SK-N-SH treated with all-trans-retinoic acid at 6 μM for 48 hours (cell line): ENCODE results near the gene TM4SF20.

Experiments used
- ATAC-seq: fragments of 200-7000 bp; cut with Tn5 transposase; 3 replicates; pipeline ENCODE4 v1.9.1; 2020; ENCODE audit warnings: mild to moderate bottlenecking, moderate library complexity
- ARNTL ChIP-seq: fragments of 450-650 bp; formaldehyde crosslinking; IDR thresholded peaks from 2 replicates; pipeline ENCODE4 v1.5.0; 2020; ENCODE audit warnings: low read depth, mild to moderate bottlenecking, moderate library complexity, borderline replicate concordance
- BACH2 ChIP-seq: fragments of 250-450 bp; sonication (Bioruptor Pico); IDR thresholded peaks from 2 replicates; pipeline ENCODE4 v1.9.0; 2021; ENCODE audit warnings: mild to moderate bottlenecking, borderline replicate concordance
- CSDC2 ChIP-seq: fragments of 250-450 bp; sonication (Bioruptor Pico); IDR thresholded peaks from 2 replicates; pipeline ENCODE4 v1.5.0; 2020; ENCODE audit warnings: mild to moderate bottlenecking, moderate library complexity
- ESRRG ChIP-seq: fragments of 250-450 bp; sonication (Bioruptor Pico); IDR thresholded peaks from 2 replicates; pipeline ENCODE4 v1.6.1; 2021; ENCODE audit warnings: mild to moderate bottlenecking
- GLIS3 ChIP-seq: fragments of 250-450 bp; sonication (Bioruptor Pico); IDR thresholded peaks from 2 replicates; pipeline ENCODE4 v1.5.0; 2020; ENCODE audit warnings: mild to moderate bottlenecking, moderate library complexity
- ISL1 ChIP-seq: fragments of 250-450 bp; sonication (Bioruptor Pico); IDR thresholded peaks from 2 replicates; pipeline ENCODE4 v2.1.2; 2022; ENCODE audit warnings: mild to moderate bottlenecking, moderate library complexity
- OSR1 ChIP-seq: fragments of 250-450 bp; sonication (Bioruptor Pico); IDR thresholded peaks from 2 replicates; pipeline ENCODE4 v1.8.0; 2022; ENCODE audit warnings: moderate library complexity, mild to moderate bottlenecking, inconsistent platforms
- RARB ChIP-seq: fragments of 250-450 bp; sonication (Bioruptor Pico); IDR thresholded peaks from 2 replicates; pipeline ENCODE4 v1.8.0; 2021; ENCODE audit warnings: mild to moderate bottlenecking, moderate library complexity
- SNAI2 ChIP-seq: fragments of 250-450 bp; sonication (Bioruptor Pico); IDR thresholded peaks from 2 replicates; pipeline ENCODE4 v1.5.0; 2020; ENCODE audit warnings: mild to moderate bottlenecking, moderate library complexity
- TCF4 ChIP-seq: fragments of 250-450 bp; sonication (Bioruptor Pico); IDR thresholded peaks from 2 replicates; pipeline ENCODE4 v1.8.0; 2021; ENCODE audit warnings: mild to moderate bottlenecking, moderate library complexity, borderline replicate concordance
- TOX ChIP-seq: fragments of 250-450 bp; sonication (Bioruptor Pico); IDR thresholded peaks from 2 replicates; pipeline ENCODE4 v1.8.0; 2021; ENCODE audit warnings: mild to moderate bottlenecking, moderate library complexity, borderline replicate concordance
- TSHZ2 ChIP-seq: fragments of 250-450 bp; sonication (Bioruptor Pico); IDR thresholded peaks from 2 replicates; pipeline ENCODE4 v1.5.0; 2020; ENCODE audit warnings: mild to moderate bottlenecking, moderate library complexity
- ZC3H10 ChIP-seq: fragments of 250-450 bp; sonication (Bioruptor Pico); IDR thresholded peaks from 2 replicates; pipeline ENCODE4 v1.5.1; 2021; ENCODE audit warnings: mild to moderate bottlenecking, moderate library complexity
- ZFP3 ChIP-seq: fragments of 250-450 bp; sonication (Bioruptor Pico); IDR thresholded peaks from 2 replicates; pipeline ENCODE4 v1.5.0; 2020; ENCODE audit warnings: mild to moderate bottlenecking, moderate library complexity
- ZFP30 ChIP-seq: fragments of 450-650 bp; formaldehyde crosslinking; IDR thresholded peaks from 2 replicates; pipeline ENCODE4 v1.5.0; 2022; ENCODE audit warnings: mild to moderate bottlenecking, moderate library complexity
- ZNF565 ChIP-seq: fragments of 450-650 bp; formaldehyde crosslinking; conservative IDR thresholded peaks from 2 replicates; pipeline ENCODE4 v1.5.0; 2020; ENCODE audit warnings: low read depth, mild to moderate bottlenecking, moderate library complexity
- ZNF70 ChIP-seq: fragments of 450-650 bp; formaldehyde crosslinking; IDR thresholded peaks from 2 replicates; pipeline ENCODE4 v1.5.0; 2020; ENCODE audit warnings: mild to moderate bottlenecking, moderate library complexity
- ZNF8 ChIP-seq: fragments of 450-650 bp; formaldehyde crosslinking; IDR thresholded peaks from 2 replicates; pipeline ENCODE4 v1.5.0; 2020; ENCODE audit warnings: mild to moderate bottlenecking, moderate library complexity
- TF ChIP-seq, protein P1 (sequence below): fragments of 250-450 bp; sonication (Bioruptor Pico); IDR thresholded peaks from 2 replicates; pipeline ENCODE4 v1.5.1; 2020; ENCODE audit warnings: low read depth, mild to moderate bottlenecking, moderate library complexity
- TF ChIP-seq, protein P2 (sequence below): fragments of 250-450 bp; sonication (Bioruptor Pico); IDR thresholded peaks from 2 replicates; pipeline ENCODE4 v1.8.0; 2021; ENCODE audit warnings: low read depth, mild to moderate bottlenecking, moderate library complexity, borderline replicate concordance
- TF ChIP-seq, protein P3 (sequence below): fragments of 250-450 bp; sonication (Bioruptor Pico); IDR thresholded peaks from 2 replicates; pipeline ENCODE4 v1.5.1; 2021; ENCODE audit warnings: mild to moderate bottlenecking, moderate library complexity
- TF ChIP-seq, protein P4 (sequence below): fragments of 250-450 bp; sonication (Bioruptor Pico); IDR thresholded peaks from 2 replicates; pipeline ENCODE4 v1.8.0; 2020; ENCODE audit warnings: mild to moderate bottlenecking, moderate library complexity, borderline replicate concordance

Gene TM4SF20

GRCh38 chr2:227389661-227390060 lies 10.6 kb upstream of the TM4SF20 start:
- ATAC-seq: no peak
- TF ChIP-seq OSR1 (CRISPR knock-in tag) (no peak), ESRRG (CRISPR knock-in tag) (no peak), ZNF8 (CRISPR knock-in tag) (no peak), TCF4 (CRISPR knock-in tag) (no peak), TSHZ2 (no peak), CSDC2 (CRISPR knock-in tag) (no peak), GLIS3 (CRISPR knock-in tag) (no peak), ZNF565 (CRISPR knock-in tag) (no peak), SNAI2 (CRISPR knock-in tag) (no peak), ISL1 (CRISPR knock-in tag) (no peak), ZNF70 (CRISPR knock-in tag) (no peak), ZFP3 (CRISPR knock-in tag) (no peak)
- TF ChIP-seq, protein P1, sequence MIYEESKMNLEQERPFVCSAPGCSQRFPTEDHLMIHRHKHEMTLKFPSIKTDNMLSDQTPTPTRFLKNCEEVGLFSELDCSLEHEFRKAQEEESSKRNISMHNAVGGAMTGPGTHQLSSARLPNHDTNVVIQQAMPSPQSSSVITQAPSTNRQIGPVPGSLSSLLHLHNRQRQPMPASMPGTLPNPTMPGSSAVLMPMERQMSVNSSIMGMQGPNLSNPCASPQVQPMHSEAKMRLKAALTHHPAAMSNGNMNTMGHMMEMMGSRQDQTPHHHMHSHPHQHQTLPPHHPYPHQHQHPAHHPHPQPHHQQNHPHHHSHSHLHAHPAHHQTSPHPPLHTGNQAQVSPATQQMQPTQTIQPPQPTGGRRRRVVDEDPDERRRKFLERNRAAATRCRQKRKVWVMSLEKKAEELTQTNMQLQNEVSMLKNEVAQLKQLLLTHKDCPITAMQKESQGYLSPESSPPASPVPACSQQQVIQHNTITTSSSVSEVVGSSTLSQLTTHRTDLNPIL: no peak
- TF ChIP-seq, protein P2, sequence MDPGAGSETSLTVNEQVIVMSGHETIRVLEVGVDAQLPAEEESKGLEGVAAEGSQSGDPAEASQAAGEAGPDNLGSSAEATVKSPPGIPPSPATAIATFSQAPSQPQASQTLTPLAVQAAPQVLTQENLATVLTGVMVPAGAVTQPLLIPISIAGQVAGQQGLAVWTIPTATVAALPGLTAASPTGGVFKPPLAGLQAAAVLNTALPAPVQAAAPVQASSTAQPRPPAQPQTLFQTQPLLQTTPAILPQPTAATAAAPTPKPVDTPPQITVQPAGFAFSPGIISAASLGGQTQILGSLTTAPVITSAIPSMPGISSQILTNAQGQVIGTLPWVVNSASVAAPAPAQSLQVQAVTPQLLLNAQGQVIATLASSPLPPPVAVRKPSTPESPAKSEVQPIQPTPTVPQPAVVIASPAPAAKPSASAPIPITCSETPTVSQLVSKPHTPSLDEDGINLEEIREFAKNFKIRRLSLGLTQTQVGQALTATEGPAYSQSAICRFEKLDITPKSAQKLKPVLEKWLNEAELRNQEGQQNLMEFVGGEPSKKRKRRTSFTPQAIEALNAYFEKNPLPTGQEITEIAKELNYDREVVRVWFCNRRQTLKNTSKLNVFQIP: no peak
- TF ChIP-seq, protein P3, sequence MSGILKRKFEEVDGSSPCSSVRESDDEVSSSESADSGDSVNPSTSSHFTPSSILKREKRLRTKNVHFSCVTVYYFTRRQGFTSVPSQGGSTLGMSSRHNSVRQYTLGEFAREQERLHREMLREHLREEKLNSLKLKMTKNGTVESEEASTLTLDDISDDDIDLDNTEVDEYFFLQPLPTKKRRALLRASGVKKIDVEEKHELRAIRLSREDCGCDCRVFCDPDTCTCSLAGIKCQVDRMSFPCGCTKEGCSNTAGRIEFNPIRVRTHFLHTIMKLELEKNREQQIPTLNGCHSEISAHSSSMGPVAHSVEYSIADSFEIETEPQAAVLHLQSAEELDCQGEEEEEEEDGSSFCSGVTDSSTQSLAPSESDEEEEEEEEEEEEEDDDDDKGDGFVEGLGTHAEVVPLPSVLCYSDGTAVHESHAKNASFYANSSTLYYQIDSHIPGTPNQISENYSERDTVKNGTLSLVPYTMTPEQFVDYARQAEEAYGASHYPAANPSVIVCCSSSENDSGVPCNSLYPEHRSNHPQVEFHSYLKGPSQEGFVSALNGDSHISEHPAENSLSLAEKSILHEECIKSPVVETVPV (CRISPR knock-in tag): no peak
- TF ChIP-seq, protein P4, sequence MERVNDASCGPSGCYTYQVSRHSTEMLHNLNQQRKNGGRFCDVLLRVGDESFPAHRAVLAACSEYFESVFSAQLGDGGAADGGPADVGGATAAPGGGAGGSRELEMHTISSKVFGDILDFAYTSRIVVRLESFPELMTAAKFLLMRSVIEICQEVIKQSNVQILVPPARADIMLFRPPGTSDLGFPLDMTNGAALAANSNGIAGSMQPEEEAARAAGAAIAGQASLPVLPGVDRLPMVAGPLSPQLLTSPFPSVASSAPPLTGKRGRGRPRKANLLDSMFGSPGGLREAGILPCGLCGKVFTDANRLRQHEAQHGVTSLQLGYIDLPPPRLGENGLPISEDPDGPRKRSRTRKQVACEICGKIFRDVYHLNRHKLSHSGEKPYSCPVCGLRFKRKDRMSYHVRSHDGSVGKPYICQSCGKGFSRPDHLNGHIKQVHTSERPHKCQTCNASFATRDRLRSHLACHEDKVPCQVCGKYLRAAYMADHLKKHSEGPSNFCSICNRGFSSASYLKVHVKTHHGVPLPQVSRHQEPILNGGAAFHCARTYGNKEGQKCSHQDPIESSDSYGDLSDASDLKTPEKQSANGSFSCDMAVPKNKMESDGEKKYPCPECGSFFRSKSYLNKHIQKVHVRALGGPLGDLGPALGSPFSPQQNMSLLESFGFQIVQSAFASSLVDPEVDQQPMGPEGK (CRISPR knock-in tag): no peak

DNA sequence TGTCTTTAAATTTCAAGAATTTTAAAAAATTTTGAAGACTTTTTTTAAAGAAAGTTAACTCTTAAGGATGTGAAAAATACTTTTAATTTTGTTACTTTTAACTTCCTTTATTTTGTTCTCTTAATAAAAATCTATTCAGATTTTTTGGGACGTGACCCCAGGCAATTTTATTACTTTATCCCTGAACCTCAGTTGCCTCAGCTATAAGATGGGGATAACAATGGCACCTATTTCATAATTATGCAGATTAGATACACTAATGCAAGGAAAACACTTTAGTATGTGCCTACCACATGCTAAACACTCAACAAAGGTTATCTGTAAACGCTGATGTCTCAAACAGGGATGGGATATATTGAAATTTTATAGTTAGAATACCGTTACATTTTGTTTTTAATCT lies 10.1 kb upstream of the TM4SF20 start:
- ATAC-seq: no peak
- TF ChIP-seq RARB (CRISPR knock-in tag): no peak
- TF ChIP-seq ZNF70 (CRISPR knock-in tag): no peak
- TF ChIP-seq ISL1 (CRISPR knock-in tag): no peak
- no peak for TF ChIP-seq ESRRG (CRISPR knock-in tag)
- no peak for TF ChIP-seq ZNF8 (CRISPR knock-in tag)
- TF ChIP-seq CSDC2 (CRISPR knock-in tag): no peak
- no peak for TF ChIP-seq ARNTL (CRISPR knock-in tag)
- no peak for TF ChIP-seq GLIS3 (CRISPR knock-in tag)
- no peak for TF ChIP-seq ZFP30
- no peak for TF ChIP-seq SNAI2 (CRISPR knock-in tag)
- no peak for TF ChIP-seq ZC3H10
- TF ChIP-seq, protein P1: no peak
- TF ChIP-seq, protein P4 (CRISPR knock-in tag): no peak
- TF ChIP-seq BACH2 (CRISPR knock-in tag): no peak
- TF ChIP-seq ZNF565 (CRISPR knock-in tag): no peak
- TF ChIP-seq ZFP3 (CRISPR knock-in tag): no peak
- no peak for TF ChIP-seq TOX (CRISPR knock-in tag)
- TF ChIP-seq, protein P2: no peak
- TF ChIP-seq OSR1 (CRISPR knock-in tag): no peak
